Measurements from ENCODE around the gene DNAI1.

DNAI1 gene

DNA sequence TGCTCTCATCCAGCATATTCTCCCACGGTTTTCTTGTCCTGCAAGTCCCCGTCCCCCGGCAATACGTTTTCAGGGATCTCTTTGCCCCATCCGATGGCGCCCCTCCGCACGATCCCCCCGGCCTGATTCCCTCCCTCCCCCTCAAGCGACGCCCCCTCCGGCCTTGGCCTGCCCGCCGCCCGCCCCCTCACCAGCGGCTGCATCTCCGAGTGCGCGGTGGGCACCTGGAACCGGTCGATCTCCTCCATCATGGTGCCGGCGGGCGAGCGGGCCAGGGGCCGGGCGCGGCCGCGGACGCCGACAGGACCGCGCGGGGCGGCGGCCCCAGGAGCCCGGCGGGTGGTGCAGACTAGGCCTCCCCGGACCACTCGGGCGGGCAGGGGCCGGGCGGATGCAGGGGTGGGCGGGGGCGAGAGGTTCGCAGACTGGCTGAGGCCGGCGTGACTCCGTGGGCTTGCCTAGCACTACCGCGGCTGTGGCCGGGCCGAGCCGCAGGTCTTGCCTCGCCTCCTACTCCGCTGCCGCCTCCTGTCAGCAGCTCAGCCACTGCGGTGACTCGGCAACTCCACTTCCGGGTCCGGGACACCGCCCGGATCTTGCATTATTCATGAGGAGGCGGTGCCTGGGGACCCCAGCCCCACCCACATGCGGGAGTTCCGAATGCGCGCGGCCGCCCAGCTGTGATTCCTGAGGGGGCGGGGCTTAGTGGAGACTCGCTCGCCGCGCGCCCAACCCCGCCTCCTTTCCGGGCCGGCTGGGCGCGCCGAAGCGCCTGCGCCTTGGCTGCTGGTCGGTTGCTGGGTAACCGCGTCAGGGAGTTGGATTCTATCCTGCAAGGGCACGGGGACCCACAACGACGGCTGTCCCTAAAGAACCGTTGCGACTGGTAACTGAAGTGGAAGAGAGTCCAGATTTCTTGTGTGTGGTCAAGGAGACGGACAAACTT is at the start of gene DNAI1, which contains the start of gene FAM219A:
Gene DNAI1, plus strand, starts transcription at position 793 of the 946 bp plus-strand sequence. CDS start 201 bp downstream, outside the sequence.
Gene FAM219A, minus strand, starts transcription at position 558 of the 946 bp plus-strand sequence. Its CDS starts 307 bp downstream, at position 251.
- Histone ChIP-seq H3K36me3 (ENCODE audit: insufficient read depth, low read depth, low read length) (no peaks in the 10 kb centered on the region), H3K9me3 (ENCODE audit: insufficient read depth, low read depth, low read length) (no peaks in the 10 kb centered on the region), H3K4me3 (ENCODE audit: low read length) (peak within 1 kb of the TSS; percentile 81), H3K27ac (ENCODE audit: low read length) (no peak within 1 kb of the TSS), H3K4me1 (ENCODE audit: insufficient read depth, low read length) (peaks cover 6% of the 10 kb centered on the region; the same call in 1 of the 2 replicates), H3K27me3 (ENCODE audit: insufficient read depth, low read length) (peaks cover 41% of the 10 kb centered on the region), H3K9ac (ENCODE audit: low read depth, low read length) (peak within 1 kb of the TSS; percentile 71; the same call in 1 of the 2 replicates)

GRCh38 chr9:34409154-34409553 is 49.5 kb upstream of the DNAI1 start:
- Histone ChIP-seq H3K27me3 (ENCODE audit: insufficient read depth, low read length) (no peaks in the 10 kb centered on the region), H3K27ac (ENCODE audit: low read length) (no peak overlapping the region), H3K9ac (ENCODE audit: low read depth, low read length) (no peak overlapping the region), H3K4me1 (ENCODE audit: insufficient read depth, low read length) (no peaks in the 10 kb centered on the region), H3K4me3 (ENCODE audit: low read length) (no peak overlapping the region), H3K36me3 (ENCODE audit: insufficient read depth, low read depth, low read length) (no peaks in the 10 kb centered on the region), H3K9me3 (ENCODE audit: insufficient read depth, low read depth, low read length) (no peaks in the 10 kb centered on the region)

DNA sequence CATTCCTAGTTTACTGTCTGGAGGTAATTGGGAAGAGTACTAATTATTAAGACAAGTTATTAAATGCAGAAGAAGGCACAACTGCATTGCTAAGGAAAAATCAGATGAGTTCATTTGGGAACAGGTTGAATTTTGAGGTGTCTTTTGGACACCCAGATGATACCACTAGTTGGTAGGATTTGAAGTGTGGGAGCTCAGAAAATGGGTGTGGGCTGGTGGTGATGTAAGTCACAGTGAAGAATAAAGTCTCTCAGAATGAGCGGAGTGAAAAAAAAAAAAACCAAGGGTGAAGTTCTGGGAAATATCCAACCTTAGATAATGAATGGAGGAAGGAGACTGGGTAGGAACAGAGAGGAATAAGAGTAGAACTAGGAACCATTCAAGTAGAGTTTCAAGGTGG is 46.3 kb upstream of the DNAI1 start:
- H3K9me3 ChIP-seq (ENCODE audit: insufficient read depth, low read depth, low read length), result no peaks in the 10 kb centered on the region
- H3K27ac ChIP-seq (ENCODE audit: low read length), result no peak overlapping the region
- H3K4me3 ChIP-seq (ENCODE audit: low read length), result no peak overlapping the region
- H3K9ac ChIP-seq (ENCODE audit: low read depth, low read length), result no peak overlapping the region
- H3K36me3 ChIP-seq (ENCODE audit: insufficient read depth, low read depth, low read length), result no peaks in the 10 kb centered on the region
- H3K27me3 ChIP-seq (ENCODE audit: insufficient read depth, low read length), result no peaks in the 10 kb centered on the region
- no peaks in the 10 kb centered on the region for H3K4me1 ChIP-seq (ENCODE audit: insufficient read depth, low read length)

DNA sequence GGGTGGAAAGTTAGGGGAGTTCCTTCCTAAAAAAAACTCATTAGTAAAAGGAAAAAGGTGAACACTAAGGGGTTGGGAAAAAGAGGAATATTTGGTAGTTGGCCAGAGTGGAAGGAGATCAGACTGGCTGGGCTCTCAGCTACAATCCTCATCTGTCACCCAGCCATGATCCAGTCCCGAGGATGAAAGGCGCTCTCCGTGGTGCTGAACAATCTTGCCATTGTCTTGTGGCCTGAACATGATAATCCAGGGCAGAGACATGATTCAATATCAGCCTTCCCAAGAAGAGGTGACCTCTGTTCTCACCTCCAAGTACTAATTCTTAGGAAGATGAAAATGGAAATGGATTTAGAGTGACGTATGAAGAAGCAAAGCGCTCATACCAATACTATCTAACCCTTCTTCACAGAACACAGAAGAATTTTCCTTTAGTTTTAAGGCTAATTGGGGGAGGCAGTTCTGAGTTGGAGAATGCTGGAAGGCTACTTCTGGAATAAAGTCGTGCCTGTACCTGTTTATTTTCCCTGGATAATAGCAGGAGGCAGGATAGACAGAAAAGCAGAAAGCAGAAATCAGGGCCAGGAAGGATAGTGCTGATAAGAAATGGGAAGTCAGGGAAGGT is 45.3 kb upstream of the DNAI1 start:
- Histone ChIP-seq H3K36me3 (ENCODE audit: insufficient read depth, low read depth, low read length) (no peaks in the 10 kb centered on the region), H3K4me1 (ENCODE audit: insufficient read depth, low read length) (no peaks in the 10 kb centered on the region), H3K9me3 (ENCODE audit: insufficient read depth, low read depth, low read length) (no peaks in the 10 kb centered on the region), H3K4me3 (ENCODE audit: low read length) (no peak overlapping the region), H3K27ac (ENCODE audit: low read length) (no peak overlapping the region), H3K27me3 (ENCODE audit: insufficient read depth, low read length) (no peaks in the 10 kb centered on the region), H3K9ac (ENCODE audit: low read depth, low read length) (no peak overlapping the region)

- no peaks in the 10 kb centered on the region for H3K36me3 ChIP-seq (ENCODE audit: insufficient read depth, low read depth, low read length)
- no peaks in the 10 kb centered on the region for H3K27me3 ChIP-seq (ENCODE audit: insufficient read depth, low read length)
- H3K4me1 ChIP-seq (ENCODE audit: insufficient read depth, low read length), result no peaks in the 10 kb centered on the region; the same call in 1 of the 2 replicates
- H3K9me3 ChIP-seq (ENCODE audit: insufficient read depth, low read depth, low read length), result no peaks in the 10 kb centered on the region
- no peak overlapping the region for H3K9ac ChIP-seq (ENCODE audit: low read depth, low read length)
- no peak overlapping the region for H3K27ac ChIP-seq (ENCODE audit: low read length)
- H3K4me3 ChIP-seq (ENCODE audit: low read length), result no peak overlapping the region
These were observed 40.9 kb upstream of the DNAI1 start for GRCh38 chr9:34417734-34418133.

DNA sequence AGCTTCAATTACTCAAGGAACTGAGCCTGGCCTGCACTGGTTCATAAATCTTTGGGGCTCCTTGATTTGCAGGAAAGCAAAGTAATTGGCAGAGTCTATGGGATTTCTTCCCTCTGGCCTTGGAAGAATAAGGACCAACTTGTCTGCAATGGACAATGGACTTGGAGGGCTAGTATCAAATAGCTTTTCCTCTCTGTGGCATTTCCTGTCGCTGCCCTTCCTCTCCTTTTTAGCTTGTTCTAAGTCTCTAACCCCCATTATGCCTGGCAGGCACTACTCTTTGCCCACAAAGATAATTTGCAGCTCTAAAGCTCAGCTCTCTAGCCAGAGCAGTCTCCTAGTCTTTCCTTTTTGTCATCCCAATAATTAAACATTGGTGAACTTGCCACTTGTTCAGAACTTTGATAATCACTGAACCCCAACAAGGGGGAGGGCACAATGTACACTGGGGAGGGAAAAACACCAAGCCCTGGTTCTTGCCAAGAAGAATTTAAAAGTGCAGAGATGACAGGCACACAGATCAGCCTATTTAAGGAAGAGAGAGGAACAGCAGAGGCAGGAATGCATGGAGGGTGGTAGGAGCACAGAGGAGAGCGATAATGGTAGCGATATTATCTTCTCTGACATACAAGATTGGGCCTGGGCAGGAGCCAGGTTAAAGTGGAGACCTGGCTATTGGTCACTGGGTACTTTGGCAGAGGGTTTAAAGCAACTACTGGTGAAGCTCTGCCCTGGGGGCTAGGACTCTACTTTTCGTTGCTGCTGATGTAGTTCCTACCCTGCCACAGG is 38.7 kb upstream of the DNAI1 start:
- H3K9ac ChIP-seq (ENCODE audit: low read depth, low read length), result no peak overlapping the region
- no peak overlapping the region for H3K27ac ChIP-seq (ENCODE audit: low read length)
- H3K4me1 ChIP-seq (ENCODE audit: insufficient read depth, low read length), result no peaks in the 10 kb centered on the region; the same call in 1 of the 2 replicates

GRCh38 chr9:34426347-34427074 is 32.1 kb upstream of the DNAI1 start:
- Histone ChIP-seq H3K27me3 (ENCODE audit: insufficient read depth, low read length) (no peaks in the 10 kb centered on the region), H3K36me3 (ENCODE audit: insufficient read depth, low read depth, low read length) (no peaks in the 10 kb centered on the region), H3K27ac (ENCODE audit: low read length) (no peak overlapping the region), H3K4me1 (ENCODE audit: insufficient read depth, low read length) (no peaks in the 10 kb centered on the region), H3K9ac (ENCODE audit: low read depth, low read length) (no peak overlapping the region), H3K9me3 (ENCODE audit: insufficient read depth, low read depth, low read length) (no peaks in the 10 kb centered on the region), H3K4me3 (ENCODE audit: low read length) (no peak overlapping the region)

More for the DNA sequence above, 38.7 kb upstream of the DNAI1 start:
- H3K4me3 ChIP-seq (ENCODE audit: low read length), result no peak overlapping the region
- no peaks in the 10 kb centered on the region for H3K27me3 ChIP-seq (ENCODE audit: insufficient read depth, low read length)
- H3K36me3 ChIP-seq (ENCODE audit: insufficient read depth, low read depth, low read length), result no peaks in the 10 kb centered on the region
- H3K9me3 ChIP-seq (ENCODE audit: insufficient read depth, low read depth, low read length), result no peaks in the 10 kb centered on the region

- Histone ChIP-seq H3K27me3 (ENCODE audit: insufficient read depth, low read length) (no peaks in the 10 kb centered on the region), H3K27ac (ENCODE audit: low read length) (no peak overlapping the region), H3K9me3 (ENCODE audit: insufficient read depth, low read depth, low read length) (no peaks in the 10 kb centered on the region), H3K4me3 (ENCODE audit: low read length) (no peak overlapping the region), H3K9ac (ENCODE audit: low read depth, low read length) (no peak overlapping the region), H3K4me1 (ENCODE audit: insufficient read depth, low read length) (no peaks in the 10 kb centered on the region), H3K36me3 (ENCODE audit: insufficient read depth, low read depth, low read length) (no peaks in the 10 kb centered on the region)
These were observed 30.2 kb upstream of the DNAI1 start for GRCh38 chr9:34428325-34428958.

GRCh38 chr9:34430843-34431437 is 27.7 kb upstream of the DNAI1 start:
- no peak overlapping the region for H3K4me3 ChIP-seq (ENCODE audit: low read length)
- no peak overlapping the region for H3K9ac ChIP-seq (ENCODE audit: low read depth, low read length)
- no peak overlapping the region for H3K27ac ChIP-seq (ENCODE audit: low read length)
- no peaks in the 10 kb centered on the region for H3K36me3 ChIP-seq (ENCODE audit: insufficient read depth, low read depth, low read length)
- H3K9me3 ChIP-seq (ENCODE audit: insufficient read depth, low read depth, low read length), result no peaks in the 10 kb centered on the region
- no peaks in the 10 kb centered on the region for H3K4me1 ChIP-seq (ENCODE audit: insufficient read depth, low read length)
- no peaks in the 10 kb centered on the region for H3K27me3 ChIP-seq (ENCODE audit: insufficient read depth, low read length)

DNA sequence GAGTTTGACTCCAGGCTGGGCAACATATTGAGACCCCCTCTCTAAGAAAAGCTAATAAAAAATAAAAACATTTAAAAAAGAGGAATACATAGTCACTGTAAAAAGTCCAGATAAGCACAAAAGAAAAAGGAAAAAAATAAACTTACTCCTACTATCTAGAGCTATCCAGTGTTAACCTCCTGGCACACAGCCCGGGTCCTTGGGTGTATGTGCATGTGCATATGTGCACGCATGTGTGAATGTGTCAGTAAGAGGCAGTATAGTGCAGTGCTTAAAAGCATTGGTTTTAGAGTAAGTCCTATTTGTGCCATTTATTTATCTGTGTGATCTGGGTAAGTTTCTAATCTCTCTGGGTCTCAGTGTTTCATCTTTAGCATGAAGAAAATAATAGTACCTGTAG is 26.9 kb upstream of the DNAI1 start:
- H3K27me3 ChIP-seq (ENCODE audit: insufficient read depth, low read length), result no peaks in the 10 kb centered on the region
- H3K9me3 ChIP-seq (ENCODE audit: insufficient read depth, low read depth, low read length), result no peaks in the 10 kb centered on the region
- H3K4me3 ChIP-seq (ENCODE audit: low read length), result no peak overlapping the region

More for the DNA sequence above, 26.9 kb upstream of the DNAI1 start:
- no peaks in the 10 kb centered on the region for H3K4me1 ChIP-seq (ENCODE audit: insufficient read depth, low read length)
- no peaks in the 10 kb centered on the region for H3K36me3 ChIP-seq (ENCODE audit: insufficient read depth, low read depth, low read length)
- no peak overlapping the region for H3K9ac ChIP-seq (ENCODE audit: low read depth, low read length)
- H3K27ac ChIP-seq (ENCODE audit: low read length), result no peak overlapping the region
